OCI-LY1 (cell line): ENCODE data around the gene JCAD.

Experiments used
- H2AFZ ChIP-seq: fragments of 200-600 bp; sonication (generic), shearing (Covaris generic); 2 replicates; pipeline ENCODE4 v1.6.0; 2014; ENCODE audit warnings: antibody characterized with exemption, mild to moderate bottlenecking, low read length
- H3F3A ChIP-seq: fragments of 200-600 bp; sonication (generic), shearing (Covaris generic); 2 replicates; pipeline ENCODE4 v1.6.0; 2014; ENCODE audit warnings: mild to moderate bottlenecking, antibody characterized with exemption, low read length, moderate library complexity; ENCODE audit not compliant: insufficient read depth
- H3K27ac ChIP-seq: fragments of 200-600 bp; sonication (generic); 2 replicates; pipeline ENCODE4 v1.5.1; 2014; ENCODE audit warnings: low read length, mixed run types, mild to moderate bottlenecking, low read depth; ENCODE audit not compliant: poor library complexity, severe bottlenecking
- H3K27me3 ChIP-seq: fragments of 200-600 bp; sonication (generic); 2 replicates; pipeline ENCODE4 v1.6.0; 2014; ENCODE audit warnings: antibody characterized with exemption, mild to moderate bottlenecking, low read length, moderate library complexity; ENCODE audit not compliant: insufficient read depth
- H3K36me3 ChIP-seq: fragments of 200-600 bp; sonication (generic); 2 replicates; pipeline ENCODE4 v1.6.1; 2014; ENCODE audit warnings: mild to moderate bottlenecking, antibody characterized with exemption, low read length, moderate library complexity, mixed read lengths; ENCODE audit not compliant: insufficient read depth
- H3K4me1 ChIP-seq: fragments of 200-600 bp; sonication (generic); 2 replicates; pipeline ENCODE4 v1.5.1; 2014; ENCODE audit warnings: mild to moderate bottlenecking, low read length, moderate library complexity; ENCODE audit not compliant: insufficient read depth, severe bottlenecking
- H3K4me2 ChIP-seq: fragments of 200-600 bp; sonication (generic), shearing (Covaris generic); 2 replicates; pipeline ENCODE4 v1.6.1; 2014; ENCODE audit warnings: low read length
- H3K4me3 ChIP-seq: fragments of 200-600 bp; sonication (generic); 2 replicates; pipeline ENCODE4 v1.5.1; 2014; ENCODE audit warnings: low read length, low read depth, mild to moderate bottlenecking, mixed read lengths; ENCODE audit not compliant: poor library complexity, severe bottlenecking
- H3K79me2 ChIP-seq: fragments of 200-600 bp; shearing (Covaris generic); 2 replicates; pipeline ENCODE4 v1.6.1; 2016; ENCODE audit warnings: mixed run types, low read length, mixed read lengths; ENCODE audit not compliant: insufficient read depth
- H3K9ac ChIP-seq: fragments of 200-600 bp; sonication (generic), shearing (Covaris generic); 2 replicates; pipeline ENCODE4 v1.6.1; 2014; ENCODE audit warnings: mild to moderate bottlenecking, low read length, mixed read lengths
- H3K9me2 ChIP-seq: fragments of 200-600 bp; sonication (generic), shearing (Covaris generic); 2 replicates; pipeline ENCODE4 v1.6.1; 2014; ENCODE audit warnings: low read depth, mild to moderate bottlenecking, low read length, mixed read lengths
- H3K9me3 ChIP-seq: fragments of 200-600 bp; shearing (Covaris generic); 2 replicates; pipeline ENCODE4 v1.6.1; 2014; ENCODE audit warnings: low read length, mixed read lengths
- H4K20me1 ChIP-seq: fragments of 200-600 bp; sonication (generic), shearing (Covaris generic); 2 replicates; pipeline ENCODE4 v1.6.0; 2016; ENCODE audit warnings: mild to moderate bottlenecking, low read length; ENCODE audit not compliant: insufficient read depth
- EZH2 ChIP-seq: fragments of 200-600 bp; sonication (generic), shearing (Covaris generic); IDR thresholded peaks from 2 replicates; pipeline ENCODE4 v1.8.0; 2017; ENCODE audit warnings: borderline replicate concordance, mixed run types, mild to moderate bottlenecking, antibody characterized with exemption, low read length, moderate library complexity, mixed read lengths
- TF ChIP-seq, protein P1 (sequence below): fragments of 200-600 bp; sonication (generic), shearing (Covaris generic); IDR thresholded peaks from 2 replicates; pipeline ENCODE4 v1.5.1; 2017; ENCODE audit warnings: mild to moderate bottlenecking, antibody characterized with exemption, low read length, moderate library complexity, mixed read lengths

Gene JCAD

GRCh38 chr10:30029872-30030256, 29.5 kb downstream of the JCAD start:
- 0 out of 2 replicates have a peak, but pooled peaks cover 3% of the 10 kb centered on the region for H3K27me3 ChIP-seq
- no peaks in the 10 kb centered on the region for H3K79me2 ChIP-seq
- TF ChIP-seq EZH2: no peak
- TF ChIP-seq, protein P1, sequence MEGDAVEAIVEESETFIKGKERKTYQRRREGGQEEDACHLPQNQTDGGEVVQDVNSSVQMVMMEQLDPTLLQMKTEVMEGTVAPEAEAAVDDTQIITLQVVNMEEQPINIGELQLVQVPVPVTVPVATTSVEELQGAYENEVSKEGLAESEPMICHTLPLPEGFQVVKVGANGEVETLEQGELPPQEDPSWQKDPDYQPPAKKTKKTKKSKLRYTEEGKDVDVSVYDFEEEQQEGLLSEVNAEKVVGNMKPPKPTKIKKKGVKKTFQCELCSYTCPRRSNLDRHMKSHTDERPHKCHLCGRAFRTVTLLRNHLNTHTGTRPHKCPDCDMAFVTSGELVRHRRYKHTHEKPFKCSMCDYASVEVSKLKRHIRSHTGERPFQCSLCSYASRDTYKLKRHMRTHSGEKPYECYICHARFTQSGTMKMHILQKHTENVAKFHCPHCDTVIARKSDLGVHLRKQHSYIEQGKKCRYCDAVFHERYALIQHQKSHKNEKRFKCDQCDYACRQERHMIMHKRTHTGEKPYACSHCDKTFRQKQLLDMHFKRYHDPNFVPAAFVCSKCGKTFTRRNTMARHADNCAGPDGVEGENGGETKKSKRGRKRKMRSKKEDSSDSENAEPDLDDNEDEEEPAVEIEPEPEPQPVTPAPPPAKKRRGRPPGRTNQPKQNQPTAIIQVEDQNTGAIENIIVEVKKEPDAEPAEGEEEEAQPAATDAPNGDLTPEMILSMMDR: no peak
- H3K9me2 ChIP-seq: no peaks in the 10 kb centered on the region
- H3K9ac ChIP-seq: no peak overlapping the region
- no peaks in the 10 kb centered on the region for H3F3A ChIP-seq
- H4K20me1 ChIP-seq: no peaks in the 10 kb centered on the region
- H3K27ac ChIP-seq: no peak overlapping the region
- H2AFZ ChIP-seq: no peak overlapping the region
- H3K9me3 ChIP-seq: no peaks in the 10 kb centered on the region
- H3K4me1 ChIP-seq: peaks cover 18% of the 10 kb centered on the region
- no peaks in the 10 kb centered on the region for H3K36me3 ChIP-seq
- H3K4me2 ChIP-seq: no peak overlapping the region
- no peak overlapping the region for H3K4me3 ChIP-seq

GRCh38 chr10:30029164-30029871, 30.1 kb downstream of the JCAD start:
- H3K27me3 ChIP-seq: 0 out of 2 replicates have a peak, but pooled peaks cover 3% of the 10 kb centered on the region
- no peaks in the 10 kb centered on the region for H4K20me1 ChIP-seq
- H3K4me1 ChIP-seq: peaks cover 18% of the 10 kb centered on the region
- H3K36me3 ChIP-seq: no peaks in the 10 kb centered on the region
- H2AFZ ChIP-seq: no peak overlapping the region
- TF ChIP-seq, protein P1: no peak
- no peak for TF ChIP-seq EZH2
- H3F3A ChIP-seq: no peaks in the 10 kb centered on the region
- H3K9me2 ChIP-seq: no peaks in the 10 kb centered on the region
- no peaks in the 10 kb centered on the region for H3K9me3 ChIP-seq
- H3K79me2 ChIP-seq: no peaks in the 10 kb centered on the region
- H3K4me3 ChIP-seq: no peak overlapping the region
- no peak overlapping the region for H3K4me2 ChIP-seq
- H3K9ac ChIP-seq: no peak overlapping the region
- no peak overlapping the region for H3K27ac ChIP-seq

DNA sequence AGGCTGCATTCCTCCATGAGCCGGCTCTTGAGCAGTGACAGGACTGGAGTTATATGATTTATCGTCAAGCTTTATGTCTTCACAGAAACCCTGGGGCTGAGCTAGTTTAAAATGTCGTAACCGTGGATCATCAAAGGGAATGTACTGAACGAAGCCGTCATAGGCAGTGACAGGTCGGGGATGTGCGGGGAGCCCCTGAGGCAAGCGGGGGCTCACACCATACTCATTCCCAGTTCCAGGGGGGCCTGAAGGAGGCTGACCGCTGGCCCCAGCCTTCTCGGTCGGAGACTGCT, 30.7 kb downstream of the JCAD start:
- H3K4me3 ChIP-seq: no peak overlapping the region
- no peaks in the 10 kb centered on the region for H3F3A ChIP-seq
- no peaks in the 10 kb centered on the region for H3K9me2 ChIP-seq
- peaks cover 18% of the 10 kb centered on the region for H3K4me1 ChIP-seq
- H3K36me3 ChIP-seq: no peaks in the 10 kb centered on the region
- no peak overlapping the region for H3K9ac ChIP-seq
- no peaks in the 10 kb centered on the region for H3K9me3 ChIP-seq
- H2AFZ ChIP-seq: no peak overlapping the region
- H3K27ac ChIP-seq: no peak overlapping the region
- 0 out of 2 replicates have a peak, but pooled peaks cover 3% of the 10 kb centered on the region for H3K27me3 ChIP-seq
- no peak overlapping the region for H3K4me2 ChIP-seq
- no peaks in the 10 kb centered on the region for H3K79me2 ChIP-seq
- no peak for TF ChIP-seq EZH2
- TF ChIP-seq, protein P1: no peak
- H4K20me1 ChIP-seq: no peaks in the 10 kb centered on the region
